WTC11 (cell line): ENCODE data around the gene RRAGA. TPM values are rescaled to one million over a fixed set of nuclear protein-coding genes. Genes with fewer than 3 reads are reported as not detected.
"Not testable (repeated sequence)": the region's sequence is repeated elsewhere in the genome, so short reads cannot be mapped to it uniquely, and the experiment has no call there.

ENCODE experiments used
- ATAC-seq: fragments of 200-7000 bp; cut with Tn5 transposase; 2 replicates; pipeline ENCODE4 v1.10.0; 2021; ENCODE audit warnings: mild to moderate bottlenecking, moderate library complexity
- CTCF ChIA-PET: fragments of 300-600 bp; sonication (Branson Sonifier 250); formaldehyde crosslinking; loops from one replicate; lab custom pipeline; 2021; ENCODE audit warnings: antibody characterized with exemption; lab: Charles Lee
- POLR2A ChIA-PET: fragments of 350-600 bp; sonication (Branson Sonifier 250); formaldehyde crosslinking; loops from one replicate; lab custom pipeline; 2021; ENCODE audit warnings: antibody characterized with exemption; lab: Charles Lee
- DNase-seq: peaks from one replicate; pipeline ENCODE4 v3.0.0; 2021; ENCODE audit warnings: low spot score
- H3K27ac Mint-ChIP-seq: 2 replicates; pipeline ENCODE4 v1.8.0; 2021; ENCODE audit warnings: mixed read lengths
- H3K27me3 Mint-ChIP-seq: 2 replicates; pipeline ENCODE4 v1.8.0; 2021; ENCODE audit warnings: low read depth, mild to moderate bottlenecking, moderate library complexity, mixed read lengths
- H3K36me3 Mint-ChIP-seq: 2 replicates; pipeline ENCODE4 v1.8.0; 2021; ENCODE audit warnings: mixed read lengths
- H3K4me1 Mint-ChIP-seq: 2 replicates; pipeline ENCODE4 v1.8.0; 2022; ENCODE audit warnings: mixed read lengths
- H3K4me3 Mint-ChIP-seq: 2 replicates; pipeline ENCODE4 v1.8.0; 2021; ENCODE audit warnings: mild to moderate bottlenecking, moderate library complexity, mixed read lengths
- H3K9me3 Mint-ChIP-seq: 2 replicates; pipeline ENCODE4 v1.8.0; 2021; ENCODE audit warnings: mixed read lengths
- MXD4 ChIP-seq: fragments of 250-450 bp; sonication (Bioruptor Pico); IDR thresholded peaks from 2 replicates; pipeline ENCODE4 v1.8.0; 2021; ENCODE audit warnings: mild to moderate bottlenecking, moderate library complexity, borderline replicate concordance
- NR3C1 ChIP-seq: sonication (generic); formaldehyde crosslinking; conservative IDR thresholded peaks from 2 replicates; pipeline ENCODE4 v1.8.1; 2023; ENCODE audit warnings: low read depth, mild to moderate bottlenecking, missing genetic modification reagents
- ZNF219 ChIP-seq: sonication (generic); formaldehyde crosslinking; IDR thresholded peaks from 2 replicates; pipeline ENCODE4 v1.8.0; 2023; ENCODE audit warnings: missing genetic modification reagents, mild to moderate bottlenecking, borderline replicate concordance
- total RNA-seq: library from RNA; stranded (reverse); gene quantifications from 3 replicates; pipeline ENCODE4 v1.2.3, GENCODE V29; 2021

RRAGA gene
- total RNA-seq, 1 experiment from 2014 or later = 50.1 TPM

DNA sequence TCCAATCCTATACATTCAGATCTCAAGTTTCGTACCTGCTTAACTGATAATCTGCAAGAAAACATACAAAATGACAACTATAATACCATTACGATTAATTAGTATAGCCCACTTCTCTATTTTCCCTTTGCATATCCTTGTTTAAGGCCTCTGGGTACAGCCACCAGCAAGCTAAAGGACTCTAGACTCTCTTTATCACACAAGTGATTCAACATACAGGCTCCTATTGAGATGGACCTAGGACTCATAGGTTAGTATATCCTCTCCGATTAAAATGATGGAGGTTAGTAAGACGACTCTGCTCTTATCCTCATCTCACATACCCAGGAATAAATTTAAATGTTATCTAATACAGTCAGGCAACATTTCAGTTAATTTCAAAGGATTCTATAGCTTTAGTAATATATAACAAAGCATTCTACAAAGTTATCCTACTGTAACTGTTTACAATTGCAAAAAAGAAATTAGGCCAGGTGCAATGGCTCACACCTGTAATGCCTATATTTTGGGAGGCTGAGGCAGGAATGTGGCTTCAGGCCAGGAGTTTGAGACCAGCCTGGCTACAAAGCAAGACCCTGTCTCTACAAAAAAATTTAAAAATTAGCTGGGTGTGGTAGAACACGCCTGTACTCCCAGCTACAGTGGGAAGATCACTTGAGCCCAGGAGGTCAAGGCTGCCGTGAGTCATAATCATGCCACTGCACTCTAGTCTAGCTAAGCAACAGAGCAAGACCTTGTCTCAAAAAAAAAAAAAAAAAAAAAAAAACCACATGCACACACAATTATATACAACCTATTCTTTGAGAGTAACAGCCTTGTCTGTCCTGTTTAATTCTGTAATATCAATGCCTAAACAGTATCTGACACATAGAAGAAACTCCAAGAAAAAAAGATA lies 38.1 kb downstream of the RRAGA start (continued):
- no peak for TF ChIP-seq MXD4 (CRISPR knock-in tag)
- no peak for TF ChIP-seq ZNF219
- TF ChIP-seq NR3C1 = no peak

- ATAC-seq, H3K27ac Mint-ChIP-seq, H3K9me3 Mint-ChIP-seq, DNase-seq, H3K4me3 Mint-ChIP-seq, H3K27me3 Mint-ChIP-seq, POLR2A ChIA-PET, CTCF ChIA-PET: not testable (repeated sequence)
- H3K36me3 Mint-ChIP-seq = peaks cover 42% of the 10 kb centered on the region
- H3K4me1 Mint-ChIP-seq = peaks cover 14% of the 10 kb centered on the region
Measured at GRCh38 chr9:19097431-19097830, 48.2 kb downstream of the RRAGA start.

Other genes with a start within 250 kb of the RRAGA start
- gene SAXO1, start 16.2 kb upstream of the RRAGA start, total RNA-seq = 0.02 to 0.09 TPM (median 0.09 TPM) in 3 replicates
- 37.9 to 43.3 TPM (median 39.8 TPM) in 3 replicates for gene HAUS6, start 53.5 kb downstream of the RRAGA start, total RNA-seq
- gene PLIN2, start 78.1 kb downstream of the RRAGA start, total RNA-seq = 19.9 to 24.9 TPM (median 23.0 TPM) in 3 replicates
- 21.0 to 22.6 TPM (median 21.7 TPM) in 3 replicates for gene DENND4C, start 181.3 kb downstream of the RRAGA start, total RNA-seq